GM12872 (cell line): ENCODE measurements around the gene SH3PXD2A.

Experiments
- CTCF ChIP-seq: IDR thresholded peaks from 3 replicates; pipeline ENCODE4 v1.5.1; 2011; ENCODE audit warnings: low read depth, mild to moderate bottlenecking, low read length, moderate library complexity; ENCODE audit not compliant: insufficient read depth

The SH3PXD2A gene

GRCh38 chr10:103836273-103836672 lies 19.1 kb downstream of the SH3PXD2A start:
- TF ChIP-seq CTCF, result no peak

- no peak for TF ChIP-seq CTCF
These were observed 20.0 kb downstream of the SH3PXD2A start for GRCh38 chr10:103835096-103836050.

GRCh38 chr10:103834436-103835095 lies 20.8 kb downstream of the SH3PXD2A start:
- TF ChIP-seq CTCF, result no peak

- TF ChIP-seq CTCF, result no peak
These were observed 21.5 kb downstream of the SH3PXD2A start for GRCh38 chr10:103833731-103834365.

- TF ChIP-seq CTCF, result no peak
These were observed 22.6 kb downstream of the SH3PXD2A start for GRCh38 chr10:103832806-103833205.

GRCh38 chr10:103829838-103830465 lies 25.4 kb downstream of the SH3PXD2A start:
- TF ChIP-seq CTCF, result no peak

- no peak for TF ChIP-seq CTCF
These were observed 26.1 kb downstream of the SH3PXD2A start for GRCh38 chr10:103829278-103829677.
